LNCaP clone FGC (cell line): ENCODE results near the gene STK32A.

ENCODE experiments used
- DNase-seq: peaks from one replicate; pipeline ENCODE4 v3.0.0-alpha.2; 2011; ENCODE audit warnings: low read depth
- H3K4me3 ChIP-seq: 2 replicates; pipeline ENCODE4 v1.5.1; 2011; ENCODE audit warnings: mild to moderate bottlenecking, low read depth, low read length, control low read depth
- CTCF ChIP-seq: IDR thresholded peaks from 2 replicates; pipeline ENCODE4 v1.5.1; 2012; ENCODE audit warnings: mild to moderate bottlenecking; ENCODE audit not compliant: control insufficient read depth, insufficient read depth; ENCODE audit errors: extremely low read depth

Gene STK32A

DNA sequence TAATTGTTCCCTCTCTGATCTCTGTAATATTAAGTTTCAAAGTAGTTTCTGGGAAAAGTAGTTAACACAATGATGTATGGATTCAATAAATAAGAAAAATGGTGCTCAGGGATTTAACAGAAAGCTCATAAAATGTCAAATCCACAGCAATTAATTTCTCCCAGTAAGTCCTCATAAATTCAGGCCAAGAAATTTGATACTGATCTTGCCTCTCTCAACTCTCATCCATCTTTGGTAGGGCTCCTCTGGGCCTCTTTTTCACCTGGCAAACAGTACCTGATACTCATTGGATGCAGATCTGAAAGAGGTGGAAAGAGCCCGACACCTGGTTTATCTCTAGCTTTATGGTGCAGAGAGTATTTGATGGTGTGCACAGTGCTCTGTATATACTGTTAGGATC is 106.1 kb downstream of the STK32A start:
- no peak overlapping the region for H3K4me3 ChIP-seq
- no peak for TF ChIP-seq CTCF
- no peak for DNase-seq

DNA sequence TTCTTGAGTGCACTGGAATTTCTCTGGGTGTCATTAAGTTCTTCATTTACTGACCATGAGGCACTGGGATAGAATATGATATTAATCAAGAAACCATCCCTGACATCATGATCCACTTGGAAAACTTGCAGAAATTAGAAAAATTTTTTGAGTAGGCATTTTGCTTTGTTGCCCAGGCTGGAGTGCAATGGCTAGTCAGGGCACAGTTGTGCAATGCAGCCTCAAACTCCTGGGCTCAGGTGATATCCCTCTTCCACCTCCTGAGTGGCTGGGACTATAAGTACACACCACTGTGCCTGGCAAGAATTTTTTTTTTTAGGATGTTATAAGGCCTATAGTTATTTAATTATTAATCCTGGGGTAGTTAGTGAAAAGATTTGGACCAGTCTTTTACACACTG is 106.5 kb downstream of the STK32A start:
- no peak for TF ChIP-seq CTCF
- DNase-seq: no peak
- no peak overlapping the region for H3K4me3 ChIP-seq

GRCh38 chr5:147344861-147345260 is 110.0 kb downstream of the STK32A start:
- DNase-seq: no peak
- no peak for TF ChIP-seq CTCF
- H3K4me3 ChIP-seq: no peak overlapping the region

GRCh38 chr5:147346006-147346561 is 111.3 kb downstream of the STK32A start:
- DNase-seq: no peak
- TF ChIP-seq CTCF: peak; percentile 16; the same call in 1 of the 2 replicates

DNA sequence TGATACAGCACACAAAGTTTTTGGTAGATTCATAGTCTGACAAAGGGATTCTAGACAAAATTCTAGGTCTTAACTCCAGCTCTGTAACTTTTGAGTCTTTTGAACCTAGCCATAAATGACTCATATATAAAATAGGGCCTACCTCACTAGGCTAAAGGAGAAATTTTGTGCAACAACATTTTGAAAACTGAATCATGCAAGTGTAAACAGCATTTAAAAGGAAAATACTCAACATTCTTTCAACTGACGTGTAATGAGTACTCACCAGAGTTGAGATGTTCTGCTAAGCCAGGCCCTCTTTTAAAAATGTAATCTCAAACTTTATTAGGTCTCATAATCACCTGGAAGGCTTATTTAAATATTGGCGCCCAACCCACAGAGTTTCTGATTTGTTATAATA is 113.2 kb downstream of the STK32A start:
- H3K4me3 ChIP-seq: no peak overlapping the region
- no peak for TF ChIP-seq CTCF
- no peak for DNase-seq

More at GRCh38 chr5:147346006-147346561, 111.3 kb downstream of the STK32A start:
- no peak overlapping the region for H3K4me3 ChIP-seq

DNA sequence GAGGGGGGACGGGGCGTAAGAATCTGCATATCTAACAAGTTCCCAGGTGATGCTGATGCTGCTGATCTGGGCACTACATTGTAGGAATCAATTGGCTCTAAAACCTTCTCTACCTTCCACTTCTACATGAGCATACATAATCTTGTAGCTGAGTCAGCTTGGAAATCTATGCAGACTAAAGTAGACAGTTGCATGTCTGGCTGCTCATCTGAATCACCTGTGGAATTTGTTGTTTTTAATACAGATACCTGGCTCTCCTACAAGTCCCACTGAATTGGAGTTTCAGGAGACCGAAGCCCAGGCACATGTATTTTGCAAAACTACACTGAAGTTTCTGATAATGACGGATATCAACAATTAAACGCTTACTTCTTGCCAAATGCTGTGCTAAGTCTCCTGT is 113.6 kb downstream of the STK32A start:
- no peak for TF ChIP-seq CTCF
- no peak overlapping the region for H3K4me3 ChIP-seq
- DNase-seq: no peak

GRCh38 chr5:147349241-147349640 is 114.4 kb downstream of the STK32A start:
- DNase-seq: no peak
- TF ChIP-seq CTCF: no peak
- no peak overlapping the region for H3K4me3 ChIP-seq
